Uterus (tissue), 2 donors: ENCODE measurements around the gene PRKAR1B.

ENCODE experiments used
- CTCF ChIP-seq, 4 experiments: fragments of 200-600 bp in 2 of 4; fragments of 450-650 bp in 2 of 4; sonication (generic) in 2 of 4; IDR thresholded peaks; one replicate each; pipeline ENCODE4 v1.5.1; 2016 to 2019; ENCODE audit warnings: antibody characterized with exemption in 4 of 4, mild to moderate bottlenecking in 2 of 4, moderate library complexity in 1 of 4
- POLR2A ChIP-seq, 2 donors: fragments of 450-650 bp; IDR thresholded peaks; one replicate each; pipeline ENCODE4 v1.6.1; 2016; ENCODE audit warnings: antibody characterized with exemption in 2 of 2, mild to moderate bottlenecking in 1 of 2, moderate library complexity in 1 of 2

GRCh38 chr7:505171-505570 lies 221.9 kb downstream of the PRKAR1B start:
- TF ChIP-seq CTCF (IDR thresholded peaks at IDR 0.05) (no peak), POLR2A (IDR thresholded peaks at IDR 0.05) (no peak)
